CD4-positive, alpha-beta T cell (primary cell): ENCODE results near the gene HRC. TPM values are rescaled to one million over a fixed set of nuclear protein-coding genes. Genes with fewer than 3 reads are reported as not detected.
A peak's percentile ranks its signal among the peaks of the same experiment; 100 is the strongest.

ENCODE experiments used
- ATAC-seq: fragments of 200-7000 bp; cut with Tn5 transposase; one replicate; pipeline ENCODE4 v1.10.0; 2022; ENCODE audit warnings: mild to moderate bottlenecking; ENCODE audit not compliant: poor library complexity
- CTCF ChIA-PET: fragments of 350-600 bp; sonication (Branson Sonifier 250); formaldehyde crosslinking; loops from one replicate; lab custom pipeline; 2021; ENCODE audit warnings: antibody characterized with exemption, inconsistent platforms; lab: Charles Lee
- POLR2A ChIA-PET: fragments of 350-600 bp; sonication (Branson Sonifier 250); formaldehyde crosslinking; loops from one replicate; lab custom pipeline; 2021; ENCODE audit warnings: antibody characterized with exemption, inconsistent platforms; lab: Charles Lee
- DNase-seq, 14 experiments: peaks; one replicate each; pipeline ENCODE4 v3.0.0-alpha.2; 2013 to 2020; ENCODE audit warnings: mixed read lengths in 2 of 14
- H3K27ac ChIP-seq, 2 donors: one replicate each; pipeline versions ENCODE4 v1.5.1 to v1.7.0; 2013; ENCODE audit warnings: low read length in 2 of 2, low read depth in 1 of 2, mild to moderate bottlenecking in 1 of 2
- H3K27me3 ChIP-seq, 2 experiments: 1 replicate in 1 of 2; 2 replicates in 1 of 2; pipeline versions ENCODE4 v1.6.1 to v1.7.0; 2013; ENCODE audit warnings: low read length in 2 of 2, control low read depth in 1 of 2, mild to moderate bottlenecking in 1 of 2, moderate library complexity in 1 of 2; ENCODE audit not compliant: insufficient read depth in 2 of 2, control insufficient read depth in 1 of 2
- H3K36me3 ChIP-seq: one replicate; pipeline ENCODE4 v1.6.1; 2013; ENCODE audit warnings: low read length, control low read depth; ENCODE audit not compliant: insufficient read depth
- H3K4me1 ChIP-seq: one replicate; pipeline ENCODE4 v1.6.1; 2013; ENCODE audit warnings: low read length, control low read depth; ENCODE audit not compliant: insufficient read depth
- H3K4me3 ChIP-seq: one replicate; pipeline ENCODE4 v1.5.1; 2013; ENCODE audit warnings: mild to moderate bottlenecking, low read length, moderate library complexity
- H3K9me3 ChIP-seq, 2 experiments: 1 replicate in 1 of 2; 2 replicates in 1 of 2; pipeline versions ENCODE4 v1.6.1 to v1.7.0; 2013; ENCODE audit warnings: low read length in 2 of 2, mild to moderate bottlenecking in 2 of 2, control low read depth in 1 of 2, moderate library complexity in 1 of 2; ENCODE audit not compliant: control insufficient read depth in 1 of 2, insufficient read depth in 1 of 2
- H3K27ac Mint-ChIP-seq: one replicate; pipeline ENCODE4 v1.8.0; 2020; ENCODE audit warnings: mixed read lengths
- H3K27me3 Mint-ChIP-seq: one replicate; pipeline ENCODE4 v1.8.0; 2021; ENCODE audit warnings: mixed read lengths
- H3K36me3 Mint-ChIP-seq: one replicate; pipeline ENCODE4 v1.8.0; 2021; ENCODE audit warnings: low read depth, mixed read lengths
- H3K4me1 Mint-ChIP-seq: one replicate; pipeline ENCODE4 v1.8.0; 2021; ENCODE audit warnings: low read depth, mixed read lengths
- H3K4me3 Mint-ChIP-seq: one replicate; pipeline ENCODE4 v1.8.0; 2020; ENCODE audit warnings: mild to moderate bottlenecking, mixed read lengths
- H3K9me3 Mint-ChIP-seq: one replicate; pipeline ENCODE4 v1.8.0; 2020; ENCODE audit warnings: mixed read lengths
- intact Hi-C, 2 experiments: fragments of 100-400 bp; cut with DNase I in 1 of 2; cut with micrococcal nuclease in 1 of 2; formaldehyde crosslinking; loops; one replicate each; pipeline versions ENCODE4 v1.15.1 to v1.9.0; 2023 to 2025; cut with DNase I, micrococcal nuclease
- total RNA-seq, 174 experiments: library from RNA in 2 of 174; stranded (reverse) in 2 of 174; gene quantifications; one replicate each; pipeline ENCODE4 v1.2.3 and lab custom pipeline; 2021 to 2026
- TF ChIP-seq, protein P1 (sequence below): fragments of 200-600 bp; IDR thresholded peaks from one replicate; pipeline ENCODE4 v1.8.0; 2022; ENCODE audit warnings: antibody characterized with exemption, mild to moderate bottlenecking

HRC gene
- total RNA-seq, 2 experiments from 2014 or later: not detected

DNA sequence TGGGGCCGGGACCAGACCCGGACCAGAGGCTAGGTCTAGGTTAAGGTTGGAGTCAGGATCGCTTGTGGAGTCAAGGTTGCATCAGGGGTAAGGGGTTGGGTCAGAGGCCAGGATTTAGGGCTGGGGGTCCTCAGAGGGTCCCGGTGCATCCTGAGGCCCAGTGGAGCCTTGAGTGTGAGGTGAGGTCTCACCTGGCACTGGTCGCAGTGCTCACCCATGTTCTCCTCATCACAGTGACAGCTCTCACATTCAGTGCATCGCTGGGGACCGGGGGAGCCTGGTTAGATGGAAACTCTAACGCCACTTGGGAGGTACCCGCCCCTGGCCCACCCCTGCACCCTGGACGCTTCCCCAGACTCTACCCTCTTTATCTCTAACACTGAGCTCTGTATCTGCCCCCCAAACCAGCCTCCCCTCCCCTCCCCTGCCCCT is 3.1 kb downstream of the HRC start:
- Mint-ChIP-seq H3K36me3 (no peaks in the 10 kb centered on the region), H3K9me3 (no peaks in the 10 kb centered on the region), H3K27me3 (peaks cover 90% of the 10 kb centered on the region), H3K4me1 (peaks cover 42% of the 10 kb centered on the region), H3K27ac (no peak overlapping the region), H3K4me3 (peak overlapping the region; percentile 25)
- no peaks in the 10 kb centered on the region for H3K36me3 ChIP-seq
- TF ChIP-seq, protein P1, sequence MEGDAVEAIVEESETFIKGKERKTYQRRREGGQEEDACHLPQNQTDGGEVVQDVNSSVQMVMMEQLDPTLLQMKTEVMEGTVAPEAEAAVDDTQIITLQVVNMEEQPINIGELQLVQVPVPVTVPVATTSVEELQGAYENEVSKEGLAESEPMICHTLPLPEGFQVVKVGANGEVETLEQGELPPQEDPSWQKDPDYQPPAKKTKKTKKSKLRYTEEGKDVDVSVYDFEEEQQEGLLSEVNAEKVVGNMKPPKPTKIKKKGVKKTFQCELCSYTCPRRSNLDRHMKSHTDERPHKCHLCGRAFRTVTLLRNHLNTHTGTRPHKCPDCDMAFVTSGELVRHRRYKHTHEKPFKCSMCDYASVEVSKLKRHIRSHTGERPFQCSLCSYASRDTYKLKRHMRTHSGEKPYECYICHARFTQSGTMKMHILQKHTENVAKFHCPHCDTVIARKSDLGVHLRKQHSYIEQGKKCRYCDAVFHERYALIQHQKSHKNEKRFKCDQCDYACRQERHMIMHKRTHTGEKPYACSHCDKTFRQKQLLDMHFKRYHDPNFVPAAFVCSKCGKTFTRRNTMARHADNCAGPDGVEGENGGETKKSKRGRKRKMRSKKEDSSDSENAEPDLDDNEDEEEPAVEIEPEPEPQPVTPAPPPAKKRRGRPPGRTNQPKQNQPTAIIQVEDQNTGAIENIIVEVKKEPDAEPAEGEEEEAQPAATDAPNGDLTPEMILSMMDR: no peak
- H3K4me1 ChIP-seq: peaks cover 39% of the 10 kb centered on the region
- CTCF ChIA-PET: no interaction called here
- DNase-seq (no peak), ATAC-seq (peak; percentile 6)
- no peak overlapping the region for H3K27ac ChIP-seq
- H3K9me3 ChIP-seq: peaks cover 0 to 52% of the 10 kb centered on the region in 2 experiments
- POLR2A ChIA-PET: no interaction called here
- intact Hi-C loops: no loop called here
- H3K4me3 ChIP-seq: no peak overlapping the region
- H3K27me3 ChIP-seq: peaks cover 61 to 62% of the 10 kb centered on the region in 2 experiments

DNA sequence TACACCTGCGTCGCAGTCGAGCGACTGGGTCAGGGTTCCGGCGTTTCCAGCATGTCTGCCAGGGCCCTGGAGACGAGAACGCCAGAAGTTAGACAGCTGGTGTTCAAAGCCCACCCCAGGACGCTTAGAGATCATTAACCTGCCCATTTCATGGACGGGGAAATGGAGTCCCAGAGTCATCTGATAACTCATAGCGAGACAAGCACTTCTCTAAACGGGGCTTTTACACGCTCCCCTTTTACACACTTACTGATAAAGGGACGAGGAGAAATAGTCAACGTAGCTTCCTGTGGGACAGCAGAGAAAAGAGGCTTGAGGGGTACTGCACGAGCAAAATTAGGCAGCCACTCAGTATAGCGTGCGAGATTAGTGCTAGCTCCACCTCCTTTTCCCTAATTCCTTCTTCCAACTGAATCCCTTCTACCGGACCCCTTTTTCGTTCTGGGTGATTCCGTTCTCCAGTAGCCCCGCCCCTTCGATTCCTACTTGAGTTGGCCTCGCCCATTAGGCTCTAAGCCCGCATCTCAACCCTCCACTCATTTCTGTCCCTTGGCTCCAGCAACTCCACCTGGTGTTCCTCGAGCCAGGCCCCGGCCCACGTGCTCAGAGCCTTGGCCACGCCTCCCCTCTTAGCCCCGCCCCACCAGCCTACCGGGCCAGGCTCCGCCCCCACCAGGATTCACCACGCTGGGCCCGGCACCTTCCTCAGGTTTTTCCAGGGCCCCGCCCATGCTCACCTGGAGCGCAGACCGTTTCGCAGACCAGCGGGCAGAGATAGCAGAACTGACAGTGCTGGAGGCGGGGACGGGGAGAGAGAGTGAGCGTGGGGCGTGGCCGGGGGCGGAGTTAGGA is 3.7 kb downstream of the HRC start:
- H3K27ac Mint-ChIP-seq: no peak overlapping the region
- TF ChIP-seq, protein P1: no peak
- no peaks in the 10 kb centered on the region for H3K9me3 Mint-ChIP-seq
- ATAC-seq (peak; percentile 31), DNase-seq (peak in 4 of 14 experiments; percentile 24 to 70 (median 46))
- Histone ChIP-seq H3K4me1 (peaks cover 39% of the 10 kb centered on the region), H3K27ac (no peak overlapping the region), H3K4me3 (peak overlapping the region; percentile 62), H3K9me3 (peaks cover 0 to 52% of the 10 kb centered on the region in 2 experiments), H3K27me3 (peaks cover 59 to 61% of the 10 kb centered on the region in 2 experiments), H3K36me3 (no peaks in the 10 kb centered on the region)
- ChIA-PET CTCF (interaction anchor here (1.1 kb wide), 1 partner anchor 54 kb away, joined by 3 read pairs; no protein-coding TSS in a partner anchor), POLR2A (interaction anchor here (0.5 to 0.7 kb wide), 2 partner anchors 22 to 439 kb away, joined by 4 to 5 read pairs; no protein-coding TSS in a partner anchor)
- peaks cover 95% of the 10 kb centered on the region for H3K27me3 Mint-ChIP-seq
- peak overlapping the region; percentile 84 for H3K4me3 Mint-ChIP-seq
- intact Hi-C loops: no loop called here
- no peaks in the 10 kb centered on the region for H3K36me3 Mint-ChIP-seq
- H3K4me1 Mint-ChIP-seq: peaks cover 42% of the 10 kb centered on the region

DNA sequence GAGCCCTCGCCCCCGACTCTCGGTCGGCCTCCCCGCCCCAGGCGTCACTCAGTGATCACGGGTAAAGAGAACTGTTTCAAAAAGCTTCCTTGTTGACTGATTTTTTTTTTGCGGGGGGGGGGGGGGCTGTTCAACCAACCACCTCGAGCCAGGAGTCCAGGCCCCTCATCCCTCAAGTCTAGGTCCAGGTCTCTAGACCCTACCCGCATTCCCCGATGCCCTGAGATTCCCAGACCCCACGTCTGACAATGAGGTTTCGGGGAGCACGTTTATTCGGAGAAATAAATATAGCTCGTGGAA is 4.3 kb downstream of the HRC start:
- H3K4me3 Mint-ChIP-seq: peak overlapping the region; percentile 38
- no peaks in the 10 kb centered on the region for H3K9me3 Mint-ChIP-seq
- peaks cover 96% of the 10 kb centered on the region for H3K27me3 Mint-ChIP-seq
- ChIA-PET POLR2A (interaction anchor here (0.5 to 0.7 kb wide), 2 partner anchors 21 to 440 kb away, joined by 4 to 5 read pairs; no protein-coding TSS in a partner anchor), CTCF (interaction anchor here (1.1 kb wide), 1 partner anchor 53 kb away, joined by 3 read pairs; no protein-coding TSS in a partner anchor)
- intact Hi-C loops: no loop called here
- no peak overlapping the region for H3K27ac Mint-ChIP-seq
- H3K36me3 ChIP-seq: no peaks in the 10 kb centered on the region
- H3K9me3 ChIP-seq: peaks cover 0 to 52% of the 10 kb centered on the region in 2 experiments
- no peak for DNase-seq
- peaks cover 44% of the 10 kb centered on the region for H3K4me1 ChIP-seq
- no peaks in the 10 kb centered on the region for H3K36me3 Mint-ChIP-seq
- H3K27ac ChIP-seq: no peak overlapping the region
- peaks cover 47% of the 10 kb centered on the region for H3K4me1 Mint-ChIP-seq
- ATAC-seq: no peak
- peak overlapping the region; percentile 62 for H3K4me3 ChIP-seq
- peaks cover 59 to 61% of the 10 kb centered on the region in 2 experiments for H3K27me3 ChIP-seq
- TF ChIP-seq, protein P1: no peak
